ENCODE measurements around the gene ARHGAP15. TPM values are rescaled to one million over a fixed set of nuclear protein-coding genes. Genes with fewer than 3 reads are reported as not detected.
A peak's percentile ranks its signal among the peaks of the same experiment; 100 is the strongest.

The ARHGAP15 gene
- total RNA-seq, 2 donors from 2014 or later: 277 to 309 TPM

DNA sequence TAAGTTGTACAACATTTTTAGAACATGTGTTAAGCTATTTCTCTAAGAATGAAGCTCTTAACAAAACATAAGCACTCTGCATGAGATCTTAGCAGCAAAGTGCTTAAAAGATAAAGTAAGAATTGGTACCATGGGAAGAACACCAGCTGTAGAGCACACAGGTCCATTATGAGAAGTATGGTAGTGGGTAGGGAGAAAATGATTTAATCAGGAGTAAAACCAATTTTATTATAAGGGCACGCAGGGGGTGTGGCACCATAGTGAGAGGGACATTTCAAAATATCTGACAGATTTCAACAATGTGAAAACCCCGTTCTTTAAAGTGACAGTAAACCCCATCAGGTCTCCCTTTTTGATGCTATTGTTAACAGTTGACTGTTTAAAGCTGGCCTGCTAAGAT lies 492.9 kb downstream of the ARHGAP15 start:
- peaks cover 4% of the 10 kb centered on the region for H3K4me1 Mint-ChIP-seq
- peaks cover 18% of the 10 kb centered on the region for H3K36me3 Mint-ChIP-seq (ENCODE audit: low read depth)
- ATAC-seq (no peak), DNase-seq (no peak)
- H3K27ac Mint-ChIP-seq: peak overlapping the region; percentile 39
- H3K9me3 ChIP-seq (ENCODE audit: control insufficient read depth, low read length, poor library complexity, severe bottlenecking): no peaks in the 10 kb centered on the region
- no peak overlapping the region for H3K4me3 Mint-ChIP-seq
- H3K27me3 Mint-ChIP-seq: no peaks in the 10 kb centered on the region

DNA sequence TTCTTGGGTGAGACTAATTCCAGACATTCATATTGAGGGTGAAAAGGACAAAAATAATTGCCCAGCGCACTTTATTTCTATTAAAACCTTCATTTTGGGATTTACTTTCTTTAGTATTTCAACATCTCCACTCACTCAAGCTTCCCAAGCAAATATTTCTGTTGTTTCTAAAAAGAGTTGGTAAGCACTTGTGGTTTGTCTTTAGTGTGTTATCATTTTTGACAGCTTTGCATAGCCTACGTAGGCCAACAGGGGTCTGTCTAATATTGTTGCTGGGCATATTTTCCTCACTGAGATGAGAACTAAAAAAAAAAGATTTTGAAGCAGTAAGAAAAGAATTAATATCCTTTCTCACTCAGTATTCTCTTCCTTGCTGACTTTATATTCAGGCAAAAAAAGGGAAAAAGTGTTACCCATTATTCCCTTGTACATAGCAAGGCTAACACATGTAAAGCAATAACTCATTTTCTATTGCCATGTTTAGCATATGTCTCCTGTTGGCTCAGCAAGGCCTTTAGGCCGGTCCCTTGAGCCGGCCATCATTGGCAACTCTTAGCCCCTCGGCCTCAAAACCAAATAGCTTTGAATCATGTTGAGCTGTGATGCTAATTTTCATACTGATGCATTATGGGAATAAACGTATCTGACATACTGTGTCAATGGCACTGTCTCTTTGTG lies 494.2 kb downstream of the ARHGAP15 start:
- H3K4me1 Mint-ChIP-seq: peaks cover 2% of the 10 kb centered on the region
- DNase-seq: no peak
- H3K9me3 ChIP-seq (ENCODE audit: control insufficient read depth, low read length, poor library complexity, severe bottlenecking): no peaks in the 10 kb centered on the region
- H3K4me3 Mint-ChIP-seq: no peak overlapping the region
- peak overlapping the region; percentile 39 for H3K27ac Mint-ChIP-seq
- peaks cover 18% of the 10 kb centered on the region for H3K36me3 Mint-ChIP-seq (ENCODE audit: low read depth)
- H3K27me3 Mint-ChIP-seq: no peaks in the 10 kb centered on the region
- no peak for ATAC-seq

DNA sequence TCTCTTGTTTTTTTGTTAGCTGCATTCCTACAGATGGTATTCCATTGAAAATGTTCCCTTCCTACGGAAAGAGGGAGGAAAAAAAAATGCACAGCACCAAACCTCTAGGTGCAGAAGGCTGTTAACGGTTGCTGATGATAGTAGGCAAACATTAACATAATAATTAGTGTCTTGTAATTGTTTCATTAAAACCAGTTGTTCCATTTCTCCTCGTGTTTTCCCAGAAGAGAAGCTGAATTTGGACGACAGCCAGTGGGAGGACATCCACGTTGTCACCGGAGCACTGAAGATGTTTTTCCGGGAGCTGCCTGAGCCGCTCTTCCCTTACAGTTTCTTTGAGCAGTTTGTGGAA lies 494.7 kb downstream of the ARHGAP15 start:
- Mint-ChIP-seq H3K36me3 (ENCODE audit: low read depth) (peaks cover 21% of the 10 kb centered on the region), H3K4me3 (no peak overlapping the region), H3K27ac (peak overlapping the region; percentile 16), H3K4me1 (peaks cover 2% of the 10 kb centered on the region), H3K27me3 (no peaks in the 10 kb centered on the region)
- no peak for DNase-seq
- ATAC-seq: no peak
- no peaks in the 10 kb centered on the region for H3K9me3 ChIP-seq (ENCODE audit: control insufficient read depth, low read length, poor library complexity, severe bottlenecking)

DNA sequence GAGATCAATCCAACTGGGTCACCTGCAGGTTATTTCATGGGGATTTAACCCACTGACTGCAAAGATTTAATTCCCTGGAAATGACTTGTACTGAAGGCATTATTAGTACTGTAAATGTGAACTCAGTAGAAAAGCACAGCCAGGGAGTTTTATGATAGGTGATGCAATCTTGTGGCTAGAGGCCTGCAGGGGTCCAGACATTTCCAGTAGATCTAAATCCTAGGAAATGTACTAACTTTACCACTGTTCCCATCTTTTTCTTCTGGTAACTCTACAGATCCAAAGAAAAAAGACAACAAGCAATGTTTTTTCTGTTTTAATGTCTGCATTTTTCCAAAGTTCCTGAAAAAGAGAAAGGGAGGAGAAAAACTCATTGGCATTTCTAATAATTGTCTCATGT lies 500.1 kb downstream of the ARHGAP15 start:
- no peak overlapping the region for H3K27ac Mint-ChIP-seq
- no peaks in the 10 kb centered on the region for H3K27me3 Mint-ChIP-seq
- DNase-seq: no peak
- H3K36me3 Mint-ChIP-seq (ENCODE audit: low read depth): peaks cover 20% of the 10 kb centered on the region
- peaks cover 2% of the 10 kb centered on the region for H3K4me1 Mint-ChIP-seq
- no peaks in the 10 kb centered on the region for H3K9me3 ChIP-seq (ENCODE audit: control insufficient read depth, low read length, poor library complexity, severe bottlenecking)
- ATAC-seq: no peak
- no peak overlapping the region for H3K4me3 Mint-ChIP-seq

DNA sequence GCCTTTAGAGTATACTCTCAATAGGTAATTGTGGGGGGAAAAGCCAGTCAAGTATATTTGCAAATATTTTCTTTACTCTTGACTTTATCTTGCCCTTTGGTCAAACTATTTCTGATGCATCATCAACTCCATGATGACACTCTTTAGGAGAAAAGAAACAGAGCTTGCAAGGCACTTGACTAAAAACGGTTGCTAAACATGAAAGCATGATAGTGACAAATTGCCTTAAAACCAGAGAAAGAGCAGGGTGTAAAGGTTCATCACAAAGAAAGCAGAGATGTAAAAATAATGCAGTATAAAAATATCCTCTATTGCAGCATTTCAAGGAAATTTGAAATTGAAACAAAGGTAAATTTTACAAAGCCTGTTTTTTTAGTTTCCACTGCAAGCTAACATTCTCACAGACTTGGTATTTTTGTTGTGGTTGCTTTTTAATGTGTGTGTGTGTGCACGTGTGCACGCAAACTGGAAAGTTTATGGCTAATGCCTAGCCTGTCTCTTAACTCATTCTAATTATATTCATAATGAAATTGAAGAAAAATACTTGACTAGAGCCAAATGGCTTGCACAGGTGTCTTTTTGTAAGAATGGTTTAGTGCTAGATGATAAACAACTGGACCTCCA lies 503.6 kb downstream of the ARHGAP15 start:
- Mint-ChIP-seq H3K36me3 (ENCODE audit: low read depth) (peaks cover 13% of the 10 kb centered on the region), H3K4me3 (no peak overlapping the region), H3K27ac (no peak overlapping the region), H3K4me1 (no peaks in the 10 kb centered on the region), H3K27me3 (no peaks in the 10 kb centered on the region)
- no peak for ATAC-seq
- no peak for DNase-seq
- H3K9me3 ChIP-seq (ENCODE audit: control insufficient read depth, low read length, poor library complexity, severe bottlenecking): peaks cover 4% of the 10 kb centered on the region

DNA sequence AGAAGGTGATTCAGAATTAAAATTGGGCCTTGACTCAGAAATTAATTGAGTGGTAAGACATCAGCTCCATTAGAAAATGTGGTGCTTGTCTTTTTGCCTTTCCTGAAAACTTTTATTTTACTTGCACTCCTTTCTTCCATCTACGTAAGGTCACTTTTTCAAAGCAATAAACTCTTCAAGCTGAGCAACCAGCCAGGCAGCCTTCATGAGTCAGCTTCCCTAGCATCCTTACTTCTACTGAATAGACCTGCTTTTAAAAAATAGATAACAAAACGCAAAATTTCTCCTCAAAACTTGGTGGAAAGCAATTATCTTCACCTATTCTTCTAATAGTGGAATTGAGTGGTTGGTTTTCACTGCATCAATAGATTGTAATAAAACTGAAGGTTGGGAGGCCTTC lies 504.2 kb downstream of the ARHGAP15 start:
- H3K4me3 Mint-ChIP-seq: no peak overlapping the region
- ATAC-seq (no peak), DNase-seq (no peak)
- no peak overlapping the region for H3K27ac Mint-ChIP-seq
- H3K36me3 Mint-ChIP-seq (ENCODE audit: low read depth): peaks cover 13% of the 10 kb centered on the region
- H3K4me1 Mint-ChIP-seq: no peaks in the 10 kb centered on the region
- peaks cover 4% of the 10 kb centered on the region for H3K9me3 ChIP-seq (ENCODE audit: control insufficient read depth, low read length, poor library complexity, severe bottlenecking)
- H3K27me3 Mint-ChIP-seq: no peaks in the 10 kb centered on the region

DNA sequence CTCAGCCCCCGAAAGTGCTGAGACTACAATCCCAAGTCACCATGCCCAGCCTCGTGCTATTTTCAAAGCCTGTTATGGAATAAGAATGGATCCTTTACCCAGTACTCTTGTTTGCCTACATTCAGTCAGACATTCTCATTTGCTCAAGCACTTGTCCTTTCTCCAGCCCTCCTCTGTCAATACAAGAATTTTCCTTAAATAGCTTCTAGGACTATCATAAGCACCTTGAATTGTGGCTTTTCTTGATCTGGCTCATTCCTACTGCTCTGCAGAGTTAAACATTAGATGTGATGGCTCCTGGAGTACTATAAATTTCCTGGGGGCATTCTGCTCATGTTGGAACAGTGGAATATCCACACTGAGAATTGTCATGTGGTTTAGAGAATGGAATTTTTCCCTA lies 506.1 kb downstream of the ARHGAP15 start:
- no peak overlapping the region for H3K27ac Mint-ChIP-seq
- H3K27me3 Mint-ChIP-seq: no peaks in the 10 kb centered on the region
- H3K9me3 ChIP-seq (ENCODE audit: control insufficient read depth, low read length, poor library complexity, severe bottlenecking): peaks cover 4% of the 10 kb centered on the region
- H3K36me3 Mint-ChIP-seq (ENCODE audit: low read depth): peaks cover 9% of the 10 kb centered on the region
- ATAC-seq: no peak
- no peaks in the 10 kb centered on the region for H3K4me1 Mint-ChIP-seq
- DNase-seq: no peak
- H3K4me3 Mint-ChIP-seq: peak overlapping the region; percentile 25

DNA sequence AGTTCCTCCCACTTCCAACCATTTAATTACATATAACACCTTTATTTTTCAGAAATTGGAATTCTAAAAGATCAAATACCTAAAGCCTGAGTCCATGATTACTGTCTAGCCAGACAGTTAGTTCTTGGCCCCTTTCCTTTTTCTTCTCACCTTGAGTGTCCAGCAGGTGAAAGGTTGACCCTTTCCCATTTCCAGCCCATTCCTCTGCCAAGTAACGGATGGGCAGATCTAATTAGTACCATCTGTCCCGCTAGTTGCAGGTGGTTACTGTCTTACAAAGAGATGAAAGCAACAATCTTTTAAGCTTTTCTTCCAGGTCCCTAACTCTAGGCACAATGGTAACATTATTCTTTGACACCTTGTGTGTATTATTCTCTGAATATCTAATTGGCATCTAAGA lies 506.7 kb downstream of the ARHGAP15 start:
- Mint-ChIP-seq H3K27me3 (no peaks in the 10 kb centered on the region), H3K4me1 (no peaks in the 10 kb centered on the region), H3K4me3 (no peak overlapping the region), H3K27ac (no peak overlapping the region), H3K36me3 (ENCODE audit: low read depth) (peaks cover 9% of the 10 kb centered on the region)
- DNase-seq: no peak
- ATAC-seq: no peak
- peaks cover 4% of the 10 kb centered on the region for H3K9me3 ChIP-seq (ENCODE audit: control insufficient read depth, low read length, poor library complexity, severe bottlenecking)

DNA sequence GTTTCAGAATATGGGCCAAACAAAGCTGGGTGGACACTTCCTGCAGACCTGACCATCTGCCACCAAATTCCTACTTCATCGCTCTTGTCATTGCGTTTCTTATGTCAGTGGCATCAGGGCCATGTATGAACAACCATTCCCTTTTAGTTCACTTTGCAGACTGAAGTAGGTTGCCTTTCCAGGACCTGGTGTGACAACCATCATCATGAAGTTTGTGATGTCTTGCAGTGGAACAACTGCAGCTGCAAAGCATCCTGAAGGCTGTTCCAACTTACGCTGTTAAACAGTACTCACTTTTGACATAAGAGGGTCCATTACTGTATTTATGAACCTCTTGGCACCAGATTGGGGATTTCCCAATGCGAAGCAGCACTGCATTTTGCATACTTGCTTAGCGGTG lies 511.6 kb downstream of the ARHGAP15 start:
- DNase-seq (no peak), ATAC-seq (no peak)
- Mint-ChIP-seq H3K4me1 (peaks cover 5% of the 10 kb centered on the region), H3K4me3 (no peak overlapping the region), H3K27me3 (no peaks in the 10 kb centered on the region), H3K36me3 (ENCODE audit: low read depth) (peaks cover 4% of the 10 kb centered on the region), H3K27ac (no peak overlapping the region)
- peaks cover 4% of the 10 kb centered on the region for H3K9me3 ChIP-seq (ENCODE audit: control insufficient read depth, low read length, poor library complexity, severe bottlenecking)

DNA sequence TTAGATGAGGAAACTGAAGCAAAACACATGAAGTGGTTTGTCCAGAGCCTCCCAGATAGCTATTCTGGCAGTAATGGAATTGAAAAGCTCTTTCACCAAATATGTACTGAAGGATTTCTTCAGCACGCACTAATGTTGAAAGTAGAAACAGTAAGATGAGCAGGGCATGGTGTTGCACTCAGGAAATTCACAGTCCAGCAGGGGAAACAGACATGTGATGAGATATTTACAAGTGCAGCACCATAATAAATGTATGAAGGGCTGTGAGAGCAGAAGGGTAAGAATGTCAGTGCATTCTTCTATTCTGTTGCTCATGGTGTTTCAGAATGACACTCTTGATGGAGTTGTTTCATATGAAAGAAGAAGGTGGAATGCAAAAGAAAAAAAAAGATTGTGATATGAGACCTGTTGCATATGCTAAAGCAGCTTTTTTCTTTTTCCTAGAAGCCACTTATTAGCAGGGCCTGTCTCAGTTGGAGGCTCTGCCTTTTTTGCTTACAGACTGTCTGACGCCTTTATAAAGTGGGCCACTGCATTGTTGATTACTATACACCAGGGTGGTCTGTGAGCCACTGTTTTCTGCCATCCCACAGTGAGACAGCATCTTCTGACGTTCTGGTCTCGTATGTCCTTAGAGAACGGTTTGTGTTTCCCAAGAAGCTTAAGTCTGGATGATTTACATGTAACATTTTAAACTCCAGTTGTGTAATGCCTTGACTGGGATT lies 516.9 kb downstream of the ARHGAP15 start:
- ATAC-seq: no peak
- no peak for DNase-seq
- H3K9me3 ChIP-seq (ENCODE audit: control insufficient read depth, low read length, poor library complexity, severe bottlenecking): no peaks in the 10 kb centered on the region
- Mint-ChIP-seq H3K27ac (no peak overlapping the region), H3K4me1 (peaks cover 8% of the 10 kb centered on the region), H3K36me3 (ENCODE audit: low read depth) (peaks cover 12% of the 10 kb centered on the region), H3K4me3 (no peak overlapping the region), H3K27me3 (no peaks in the 10 kb centered on the region)

DNA sequence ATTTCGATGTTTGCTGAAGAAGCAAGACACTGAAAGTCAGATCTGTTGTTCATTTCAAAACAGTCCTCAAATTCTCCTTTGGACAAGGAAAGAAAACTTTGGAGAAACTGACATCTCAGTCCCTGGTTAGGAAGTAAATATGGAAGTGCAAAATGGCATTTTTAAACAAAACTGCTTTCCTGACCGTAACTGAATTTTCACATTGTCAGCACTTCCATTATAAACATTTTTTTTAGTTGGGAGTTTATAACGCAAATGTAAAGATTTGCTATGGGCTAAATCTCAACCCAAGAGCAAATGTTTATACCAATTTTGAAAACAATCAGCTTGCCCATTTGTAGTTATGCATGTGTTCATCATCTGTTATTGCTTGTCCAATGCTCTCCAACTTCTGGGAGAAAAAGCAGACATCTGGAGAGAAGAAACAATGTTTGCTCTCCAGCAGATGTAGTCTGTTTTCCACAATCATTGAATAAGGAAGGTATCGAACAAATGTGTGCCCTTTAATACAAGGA lies 520.1 kb downstream of the ARHGAP15 start:
- no peak for ATAC-seq

DNA sequence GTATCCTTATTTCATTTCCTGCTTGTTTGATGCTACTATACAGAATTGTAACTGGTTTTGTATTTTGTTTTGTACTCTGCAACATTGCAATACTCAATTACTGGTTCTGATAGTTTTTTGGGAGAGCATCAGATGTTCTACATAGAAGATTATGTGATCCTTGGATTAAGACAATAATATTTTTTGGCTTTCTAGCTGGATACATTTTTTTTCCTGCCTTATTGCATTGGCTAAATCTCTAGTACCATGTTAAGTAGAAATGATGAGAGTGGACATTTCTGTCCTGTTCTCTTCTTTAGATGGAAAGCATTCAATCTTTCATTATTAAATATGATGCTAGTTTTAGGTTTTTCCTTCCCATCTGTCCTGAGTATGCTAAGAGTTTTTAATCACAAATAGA lies 523.5 kb downstream of the ARHGAP15 start:
- no peak overlapping the region for H3K27ac Mint-ChIP-seq
- H3K4me1 Mint-ChIP-seq: peaks cover 8% of the 10 kb centered on the region
- peaks cover 8% of the 10 kb centered on the region for H3K9me3 ChIP-seq (ENCODE audit: control insufficient read depth, low read length, poor library complexity, severe bottlenecking)
- H3K4me3 Mint-ChIP-seq: no peak overlapping the region
- peaks cover 8% of the 10 kb centered on the region for H3K36me3 Mint-ChIP-seq (ENCODE audit: low read depth)
- H3K27me3 Mint-ChIP-seq: no peaks in the 10 kb centered on the region
- no peak for DNase-seq
- ATAC-seq: no peak

More for the DNA sequence above, 520.1 kb downstream of the ARHGAP15 start:
- DNase-seq: no peak
- H3K9me3 ChIP-seq (ENCODE audit: control insufficient read depth, low read length, poor library complexity, severe bottlenecking): peaks cover 8% of the 10 kb centered on the region
- Mint-ChIP-seq H3K4me3 (no peak overlapping the region), H3K27me3 (no peaks in the 10 kb centered on the region), H3K36me3 (ENCODE audit: low read depth) (peaks cover 11% of the 10 kb centered on the region), H3K4me1 (peaks cover 7% of the 10 kb centered on the region), H3K27ac (peak overlapping the region; percentile 4)

DNA sequence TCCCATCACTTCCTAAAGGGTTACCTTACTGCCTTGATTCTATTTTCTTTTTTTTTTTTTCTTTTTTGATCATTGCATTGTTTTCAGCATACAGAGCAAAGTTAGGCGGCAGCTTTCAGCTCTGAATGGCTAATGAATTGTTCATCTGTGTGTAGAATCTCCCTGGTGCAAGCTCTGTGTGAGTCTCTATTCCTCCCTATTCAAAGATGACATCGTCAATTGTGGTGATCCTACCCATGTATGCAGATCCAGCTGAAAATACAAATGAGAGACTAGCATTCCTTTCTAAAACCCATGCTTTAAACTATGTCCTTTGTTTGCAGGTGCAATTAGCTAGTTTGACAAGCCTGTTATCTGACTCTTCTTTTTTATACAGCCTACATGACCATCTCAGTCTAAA lies 539.0 kb downstream of the ARHGAP15 start:
- no peaks in the 10 kb centered on the region for H3K9me3 ChIP-seq (ENCODE audit: control insufficient read depth, low read length, poor library complexity, severe bottlenecking)
- no peaks in the 10 kb centered on the region for H3K27me3 Mint-ChIP-seq
- ATAC-seq: no peak
- peaks cover 2% of the 10 kb centered on the region for H3K36me3 Mint-ChIP-seq (ENCODE audit: low read depth)
- H3K4me1 Mint-ChIP-seq: peaks cover 3% of the 10 kb centered on the region
- H3K27ac Mint-ChIP-seq: no peak overlapping the region
- no peak for DNase-seq
- no peak overlapping the region for H3K4me3 Mint-ChIP-seq

Data from T-helper 17 cell (primary cell).